ENCODE data around the gene PHRF1.

PHRF1 gene

GRCh38 chr11:656866-657265 lies 80.6 kb downstream of the PHRF1 start:
- DNase-seq (ENCODE audit: low spot score), result no peak

GRCh38 chr11:657691-658126 lies 81.4 kb downstream of the PHRF1 start:
- DNase-seq (ENCODE audit: low spot score), result no peak

- DNase-seq (ENCODE audit: low spot score), result no peak
These were observed 83.3 kb downstream of the PHRF1 start for GRCh38 chr11:659532-660085.

GRCh38 chr11:660281-660680 lies 84.0 kb downstream of the PHRF1 start:
- no peak for DNase-seq (ENCODE audit: low spot score)

- no peak for DNase-seq (ENCODE audit: low spot score)
These were observed 84.6 kb downstream of the PHRF1 start for GRCh38 chr11:660681-661444.

Measured in hematopoietic multipotent progenitor cell treated with erythropoietin and hydrocortisone succinate and interleukin-3 and kit ligand, for 15 days (in vitro differentiated cells).